Stomach (tissue), 4 donors: ENCODE measurements around the gene SETD1B.

Source experiments
- POLR2A ChIP-seq, 4 donors: fragments of 450-650 bp; IDR thresholded peaks; one replicate each; pipeline ENCODE4 v1.6.1; 2016; ENCODE audit warnings: antibody characterized with exemption in 4 of 4, control low read depth in 2 of 4, mild to moderate bottlenecking in 1 of 4, moderate library complexity in 1 of 4
- POLR2AphosphoS5 ChIP-seq, 3 donors: sonication (generic); formaldehyde crosslinking; IDR thresholded peaks; one replicate each; pipeline ENCODE4 v1.6.1; 2016; ENCODE audit warnings: antibody characterized with exemption in 3 of 3
- TF ChIP-seq, protein P1 (sequence below), 7 experiments: fragments of 450-650 bp in 4 of 7; fragments of 200-600 bp in 3 of 7; sonication (generic) in 3 of 7; IDR thresholded peaks; one replicate each; pipeline ENCODE4 v1.5.1; 2016 to 2019; ENCODE audit warnings: antibody characterized with exemption in 7 of 7, control low read depth in 2 of 7, mild to moderate bottlenecking in 1 of 7

GRCh38 chr12:121795034-121795968 lies 8.5 kb upstream of the SETD1B start:
- no peak for TF ChIP-seq POLR2A (IDR thresholded peaks at IDR 0.05)
- peak; percentile 26 to 78 (median 34) for TF ChIP-seq POLR2AphosphoS5 (IDR thresholded peaks at IDR 0.05)
- TF ChIP-seq, protein P1, sequence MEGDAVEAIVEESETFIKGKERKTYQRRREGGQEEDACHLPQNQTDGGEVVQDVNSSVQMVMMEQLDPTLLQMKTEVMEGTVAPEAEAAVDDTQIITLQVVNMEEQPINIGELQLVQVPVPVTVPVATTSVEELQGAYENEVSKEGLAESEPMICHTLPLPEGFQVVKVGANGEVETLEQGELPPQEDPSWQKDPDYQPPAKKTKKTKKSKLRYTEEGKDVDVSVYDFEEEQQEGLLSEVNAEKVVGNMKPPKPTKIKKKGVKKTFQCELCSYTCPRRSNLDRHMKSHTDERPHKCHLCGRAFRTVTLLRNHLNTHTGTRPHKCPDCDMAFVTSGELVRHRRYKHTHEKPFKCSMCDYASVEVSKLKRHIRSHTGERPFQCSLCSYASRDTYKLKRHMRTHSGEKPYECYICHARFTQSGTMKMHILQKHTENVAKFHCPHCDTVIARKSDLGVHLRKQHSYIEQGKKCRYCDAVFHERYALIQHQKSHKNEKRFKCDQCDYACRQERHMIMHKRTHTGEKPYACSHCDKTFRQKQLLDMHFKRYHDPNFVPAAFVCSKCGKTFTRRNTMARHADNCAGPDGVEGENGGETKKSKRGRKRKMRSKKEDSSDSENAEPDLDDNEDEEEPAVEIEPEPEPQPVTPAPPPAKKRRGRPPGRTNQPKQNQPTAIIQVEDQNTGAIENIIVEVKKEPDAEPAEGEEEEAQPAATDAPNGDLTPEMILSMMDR (IDR thresholded peaks at IDR 0.05), result peak in 6 of 7 experiments; percentile 68 to 98 (median 93)
